ENCODE data around the gene COL20A1.

- TF ChIP-seq CTCF (IDR thresholded peaks at IDR 0.05) (no peak), POLR2A (IDR thresholded peaks at IDR 0.05) (no peak)
These were observed 57.8 kb downstream of the COL20A1 start for GRCh38 chr20:63350597-63351325.

All from testis (tissue), 2 donors.